Measurements from ENCODE around the gene CTTNBP2NL.

The CTTNBP2NL gene

GRCh38 chr1:112508278-112509004 lies 112.4 kb downstream of the CTTNBP2NL start, which contains the start of gene WNT2B:
TSS of gene WNT2B (plus strand) at chr1:112508965. CDS start at chr1:112509263, 298 bp downstream.
- peak; percentile 19; the same call in 1 of the 2 replicates for TF ChIP-seq LEF1 (IDR thresholded peaks at IDR 0.05; ENCODE audit: borderline replicate concordance)
- no peak for TF ChIP-seq SP1 (IDR thresholded peaks at IDR 0.05)
- ChIA-PET POLR2A (interaction anchor here (1.1 to 1.2 kb wide), 3 partner anchors 22 to 375 kb away, joined by 3 to 4 read pairs (median 3); partner anchors contain the start of gene CTTNBP2NL), CTCF (no interaction called here)
- peak; percentile 67 for DNase-seq (ENCODE audit: extremely low spot score)

GRCh38 chr1:112509005-112509659 lies 113.1 kb downstream of the CTTNBP2NL start:
- POLR2A ChIA-PET: interaction anchor here (1.1 kb wide), 1 partner anchor 113 kb away, joined by 4 read pairs; the partner anchor contains the start of gene CTTNBP2NL
- no peak for DNase-seq (ENCODE audit: extremely low spot score)
- TF ChIP-seq HDGF (IDR thresholded peaks at IDR 0.05; ENCODE audit: borderline replicate concordance): no peak
- TF ChIP-seq LEF1 (IDR thresholded peaks at IDR 0.05; ENCODE audit: borderline replicate concordance): no peak
- no peak for TF ChIP-seq CTBP1 (IDR thresholded peaks at IDR 0.05; ENCODE audit: borderline replicate concordance)
- TF ChIP-seq SUZ12 (IDR thresholded peaks at IDR 0.05): no peak
- no peak for TF ChIP-seq FOXM1 (IDR thresholded peaks at IDR 0.05; ENCODE audit: borderline replicate concordance)
- TF ChIP-seq FOXA1 (IDR thresholded peaks at IDR 0.05): no peak
- TF ChIP-seq FOXK2 (IDR thresholded peaks at IDR 0.05): no peak
- TF ChIP-seq SP1 (IDR thresholded peaks at IDR 0.05): no peak
- TF ChIP-seq TARDBP (IDR thresholded peaks at IDR 0.05): no peak
- TF ChIP-seq ELF4 (IDR thresholded peaks at IDR 0.05): no peak
- no peak for TF ChIP-seq L3MBTL2 (conservative IDR thresholded peaks at IDR 0.05)
- CTCF ChIA-PET: no interaction called here

- TF ChIP-seq FOXK2 (IDR thresholded peaks at IDR 0.05): no peak
- TF ChIP-seq NFRKB (IDR thresholded peaks at IDR 0.05): no peak
- TF ChIP-seq TARDBP (IDR thresholded peaks at IDR 0.05): no peak
- no peak for TF ChIP-seq SUZ12 (IDR thresholded peaks at IDR 0.05)
- TF ChIP-seq CTBP1 (IDR thresholded peaks at IDR 0.05; ENCODE audit: borderline replicate concordance): no peak
- TF ChIP-seq SP1 (IDR thresholded peaks at IDR 0.05): no peak
- DNase-seq (ENCODE audit: extremely low spot score): no peak
- ChIA-PET POLR2A (no interaction called here), CTCF (no interaction called here)
Observed at GRCh38 chr1:112509660-112510178, 113.7 kb downstream of the CTTNBP2NL start.

- TF ChIP-seq ELF4 (IDR thresholded peaks at IDR 0.05) (no peak), ARNT (IDR thresholded peaks at IDR 0.05) (no peak), ZNF384 (IDR thresholded peaks at IDR 0.05) (no peak), SP1 (IDR thresholded peaks at IDR 0.05) (no peak), L3MBTL2 (conservative IDR thresholded peaks at IDR 0.05) (no peak), SUZ12 (IDR thresholded peaks at IDR 0.05) (no peak), LEF1 (IDR thresholded peaks at IDR 0.05; ENCODE audit: borderline replicate concordance) (no peak)
- DNase-seq (ENCODE audit: extremely low spot score): no peak
- ChIA-PET POLR2A (interaction anchor here (0.6 kb wide), 1 partner anchor 121 kb away, joined by 3 read pairs; no protein-coding TSS in a partner anchor), CTCF (interaction anchor here (1.8 kb wide), 1 partner anchor 9 kb away, joined by 5 read pairs; no protein-coding TSS in a partner anchor)
Observed at GRCh38 chr1:112510340-112510739, 114.3 kb downstream of the CTTNBP2NL start.

Data from HEK293T (cell line).